GM10266 (cell line): ENCODE measurements around the gene HPSE2.

Experiments
- DNase-seq: peaks from one replicate; pipeline ENCODE4 v3.0.0; 2012; ENCODE audit errors: extremely low spot score
- TF ChIP-seq, protein P1 (sequence below): IDR thresholded peaks from 2 replicates; pipeline ENCODE4 v1.5.1; 2012; ENCODE audit warnings: mild to moderate bottlenecking, low read depth; ENCODE audit not compliant: control insufficient read depth, insufficient read depth; ENCODE audit errors: missing control alignments

The HPSE2 gene

GRCh38 chr10:98967601-98968000, 268.1 kb downstream of the HPSE2 start:
- TF ChIP-seq, protein P1, sequence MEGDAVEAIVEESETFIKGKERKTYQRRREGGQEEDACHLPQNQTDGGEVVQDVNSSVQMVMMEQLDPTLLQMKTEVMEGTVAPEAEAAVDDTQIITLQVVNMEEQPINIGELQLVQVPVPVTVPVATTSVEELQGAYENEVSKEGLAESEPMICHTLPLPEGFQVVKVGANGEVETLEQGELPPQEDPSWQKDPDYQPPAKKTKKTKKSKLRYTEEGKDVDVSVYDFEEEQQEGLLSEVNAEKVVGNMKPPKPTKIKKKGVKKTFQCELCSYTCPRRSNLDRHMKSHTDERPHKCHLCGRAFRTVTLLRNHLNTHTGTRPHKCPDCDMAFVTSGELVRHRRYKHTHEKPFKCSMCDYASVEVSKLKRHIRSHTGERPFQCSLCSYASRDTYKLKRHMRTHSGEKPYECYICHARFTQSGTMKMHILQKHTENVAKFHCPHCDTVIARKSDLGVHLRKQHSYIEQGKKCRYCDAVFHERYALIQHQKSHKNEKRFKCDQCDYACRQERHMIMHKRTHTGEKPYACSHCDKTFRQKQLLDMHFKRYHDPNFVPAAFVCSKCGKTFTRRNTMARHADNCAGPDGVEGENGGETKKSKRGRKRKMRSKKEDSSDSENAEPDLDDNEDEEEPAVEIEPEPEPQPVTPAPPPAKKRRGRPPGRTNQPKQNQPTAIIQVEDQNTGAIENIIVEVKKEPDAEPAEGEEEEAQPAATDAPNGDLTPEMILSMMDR = no peak
- no peak for DNase-seq

- no peak for DNase-seq
Measured at GRCh38 chr10:98963608-98964007, 272.0 kb downstream of the HPSE2 start.

DNA sequence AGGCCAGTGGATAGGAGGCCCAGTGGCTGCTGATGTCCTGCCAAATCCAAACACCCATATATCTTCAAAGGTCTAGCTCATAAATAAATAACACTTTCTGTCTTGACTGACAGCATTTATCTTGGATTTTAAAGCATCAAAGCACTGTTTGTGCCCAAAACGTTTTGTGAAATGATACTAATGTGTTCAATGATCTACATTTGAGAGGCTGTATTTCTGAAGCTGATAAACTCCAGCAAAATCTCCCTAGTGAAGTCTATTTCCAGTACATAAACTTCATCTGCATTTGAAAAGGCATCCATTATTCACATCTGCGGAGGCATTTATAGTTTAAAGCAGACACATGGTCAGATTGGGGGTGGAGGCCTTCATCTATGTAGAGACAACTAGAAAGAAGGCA, 276.3 kb downstream of the HPSE2 start:
- TF ChIP-seq, protein P1 = no peak
- no peak for DNase-seq

More at GRCh38 chr10:98963608-98964007, 272.0 kb downstream of the HPSE2 start:
- TF ChIP-seq, protein P1 = no peak

- DNase-seq = no peak
- TF ChIP-seq, protein P1 = no peak
Measured at GRCh38 chr10:98957801-98958200, 277.9 kb downstream of the HPSE2 start.

GRCh38 chr10:98956576-98957260, 278.9 kb downstream of the HPSE2 start:
- TF ChIP-seq, protein P1 = no peak
- DNase-seq = no peak

DNA sequence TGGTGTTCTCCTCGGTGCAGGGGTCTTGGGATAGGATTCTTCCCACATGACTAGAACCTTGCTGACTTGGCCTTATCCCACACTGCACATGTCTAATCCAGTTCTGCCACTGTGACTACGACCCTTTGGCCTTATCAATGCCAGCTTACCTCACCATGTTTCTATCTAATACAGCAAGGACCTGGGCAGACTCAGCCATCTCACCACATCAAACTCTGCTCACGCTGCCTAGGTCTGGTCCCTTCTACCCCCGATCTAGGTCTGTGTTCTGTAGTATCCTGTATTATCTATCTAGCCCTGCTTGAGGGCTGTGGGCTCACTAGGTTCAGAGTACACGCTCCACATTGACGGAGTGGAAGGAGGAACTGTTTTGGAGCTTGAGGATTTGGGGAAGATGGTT, 282.4 kb downstream of the HPSE2 start:
- TF ChIP-seq, protein P1 = no peak
- DNase-seq = no peak

DNA sequence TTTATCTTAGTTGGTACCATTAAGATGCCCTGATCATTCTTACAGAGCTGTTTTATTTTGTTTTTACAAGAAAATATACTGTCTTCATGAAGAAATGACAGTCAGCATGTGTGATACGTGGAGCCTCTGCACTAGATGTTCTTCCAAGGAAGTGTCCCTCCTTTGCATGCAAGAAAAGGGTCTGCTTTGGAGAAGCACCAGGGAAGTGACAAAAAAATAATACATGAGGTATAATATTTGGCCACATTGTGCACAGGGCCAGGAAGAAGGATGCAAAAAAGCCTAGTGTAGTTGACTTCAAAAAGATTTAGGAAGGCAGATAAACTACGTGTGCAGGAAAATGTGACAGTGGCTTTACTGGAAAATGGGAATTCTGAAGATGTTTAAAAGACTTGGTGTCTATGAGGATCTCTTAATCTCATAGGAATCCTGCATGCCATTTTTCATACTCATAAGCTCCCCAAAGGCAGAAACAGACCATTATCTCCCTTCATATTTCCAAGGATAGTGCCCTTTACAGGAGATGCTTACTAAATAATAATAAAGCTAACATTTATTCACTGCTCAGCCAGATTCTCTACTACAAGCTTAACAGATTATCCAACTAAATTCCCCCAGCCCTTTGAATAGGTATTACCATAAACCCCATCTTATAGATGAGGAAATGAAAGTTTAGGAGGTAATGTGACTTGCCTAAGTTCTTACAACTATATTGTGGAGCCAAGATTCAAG, 284.2 kb downstream of the HPSE2 start:
- TF ChIP-seq, protein P1 = no peak
- DNase-seq = no peak
